Osteocyte (in vitro differentiated cells): ENCODE measurements around the gene GRAMD1A. TPM values are rescaled to one million over a fixed set of nuclear protein-coding genes. Genes with fewer than 3 reads are reported as not detected.

Experiments
- DNase-seq: peaks from one replicate; pipeline ENCODE4 v3.0.0; 2021; ENCODE audit warnings: mixed read lengths; ENCODE audit not compliant: unreplicated experiment; ENCODE audit errors: extremely low spot score
- H3K27ac Mint-ChIP-seq: one replicate; pipeline ENCODE4 v1.8.0; 2021; ENCODE audit warnings: mild to moderate bottlenecking, mixed read lengths; ENCODE audit not compliant: unreplicated experiment
- H3K27me3 Mint-ChIP-seq: one replicate; pipeline ENCODE4 v1.8.0; 2021; ENCODE audit warnings: mixed read lengths; ENCODE audit not compliant: unreplicated experiment
- H3K36me3 Mint-ChIP-seq: one replicate; pipeline ENCODE4 v1.8.0; 2021; ENCODE audit warnings: mixed read lengths; ENCODE audit not compliant: unreplicated experiment
- H3K4me1 Mint-ChIP-seq: one replicate; pipeline ENCODE4 v1.8.0; 2021; ENCODE audit warnings: mixed read lengths; ENCODE audit not compliant: unreplicated experiment
- H3K4me3 Mint-ChIP-seq: one replicate; pipeline ENCODE4 v1.8.0; 2021; ENCODE audit warnings: mild to moderate bottlenecking, moderate library complexity, mixed read lengths; ENCODE audit not compliant: unreplicated experiment
- H3K9me3 Mint-ChIP-seq: one replicate; pipeline ENCODE4 v1.8.0; 2021; ENCODE audit warnings: mixed read lengths; ENCODE audit not compliant: unreplicated experiment
- CTCF ChIP-seq: fragments of 200-600 bp; sonication (generic); IDR thresholded peaks from 2 replicates; pipeline ENCODE4 v1.5.0; 2021; ENCODE audit warnings: antibody characterized with exemption, mild to moderate bottlenecking, moderate library complexity
- total RNA-seq: library from RNA; stranded (reverse); gene quantifications from 2 replicates; pipeline ENCODE4 v1.2.1, GENCODE V29; 2021

The GRAMD1A gene
- total RNA-seq, 1 donor from 2014 or later: 80.8 TPM

GRCh38 chr19:35068941-35069634, 69.0 kb downstream of the GRAMD1A start:
- DNase-seq: no peak
- Mint-ChIP-seq H3K27ac (no peak overlapping the region), H3K9me3 (peaks cover 5% of the 10 kb centered on the region), H3K36me3 (no peaks in the 10 kb centered on the region), H3K27me3 (peaks cover 2% of the 10 kb centered on the region), H3K4me1 (peaks cover 14% of the 10 kb centered on the region), H3K4me3 (no peak overlapping the region)
- TF ChIP-seq CTCF: no peak

GRCh38 chr19:35069696-35070095, 69.6 kb downstream of the GRAMD1A start:
- Mint-ChIP-seq H3K9me3 (peaks cover 5% of the 10 kb centered on the region), H3K27me3 (peaks cover 2% of the 10 kb centered on the region), H3K27ac (no peak overlapping the region), H3K4me3 (no peak overlapping the region), H3K4me1 (peaks cover 14% of the 10 kb centered on the region), H3K36me3 (no peaks in the 10 kb centered on the region)
- no peak for DNase-seq
- no peak for TF ChIP-seq CTCF

GRCh38 chr19:35070471-35070870, 70.3 kb downstream of the GRAMD1A start:
- DNase-seq: no peak
- Mint-ChIP-seq H3K4me1 (peaks cover 14% of the 10 kb centered on the region), H3K27me3 (peaks cover 2% of the 10 kb centered on the region), H3K27ac (no peak overlapping the region), H3K4me3 (no peak overlapping the region), H3K36me3 (no peaks in the 10 kb centered on the region), H3K9me3 (peaks cover 5% of the 10 kb centered on the region)
- no peak for TF ChIP-seq CTCF

GRCh38 chr19:35073516-35073915, 73.4 kb downstream of the GRAMD1A start:
- peaks cover 5% of the 10 kb centered on the region for H3K9me3 Mint-ChIP-seq
- no peak for DNase-seq
- H3K36me3 Mint-ChIP-seq: no peaks in the 10 kb centered on the region
- no peak overlapping the region for H3K4me3 Mint-ChIP-seq
- no peak for TF ChIP-seq CTCF
- H3K27ac Mint-ChIP-seq: no peak overlapping the region
- peaks cover 7% of the 10 kb centered on the region for H3K4me1 Mint-ChIP-seq
- peaks cover under 1% of the 10 kb centered on the region for H3K27me3 Mint-ChIP-seq

- H3K9me3 Mint-ChIP-seq: peaks cover 5% of the 10 kb centered on the region
- peaks cover 3% of the 10 kb centered on the region for H3K4me1 Mint-ChIP-seq
- no peak overlapping the region for H3K27ac Mint-ChIP-seq
- no peak for DNase-seq
- H3K4me3 Mint-ChIP-seq: no peak overlapping the region
- H3K36me3 Mint-ChIP-seq: no peaks in the 10 kb centered on the region
- TF ChIP-seq CTCF: no peak
- peaks cover 4% of the 10 kb centered on the region for H3K27me3 Mint-ChIP-seq
Measured at GRCh38 chr19:35073941-35074340, 73.8 kb downstream of the GRAMD1A start.
